Neural crest cell (in vitro differentiated cells): ENCODE measurements around the gene SCAMP5. TPM values are rescaled to one million over a fixed set of nuclear protein-coding genes. Genes with fewer than 3 reads are reported as not detected.

Source experiments
- DNase-seq: peaks from one replicate; pipeline ENCODE4 v3.0.0; 2021; ENCODE audit warnings: low read depth, mixed read lengths, low spot score
- H3K27ac Mint-ChIP-seq: one replicate; pipeline ENCODE4 v1.8.0; 2021; ENCODE audit warnings: mild to moderate bottlenecking, mixed read lengths; ENCODE audit not compliant: unreplicated experiment
- H3K27me3 Mint-ChIP-seq: 2 replicates; pipeline ENCODE4 v1.8.0; 2021; ENCODE audit warnings: low read depth, mild to moderate bottlenecking, mixed read lengths
- H3K36me3 Mint-ChIP-seq: 2 replicates; pipeline ENCODE4 v1.8.0; 2021; ENCODE audit warnings: low read depth, mild to moderate bottlenecking, mixed read lengths
- H3K4me1 Mint-ChIP-seq: 2 replicates; pipeline ENCODE4 v1.8.0; 2021; ENCODE audit warnings: mixed read lengths
- H3K4me3 Mint-ChIP-seq: one replicate; pipeline ENCODE4 v1.8.0; 2021; ENCODE audit warnings: mild to moderate bottlenecking, mixed read lengths
- H3K9me3 Mint-ChIP-seq: 2 replicates; pipeline ENCODE4 v1.8.0; 2021; ENCODE audit warnings: mixed read lengths
- total RNA-seq: library from RNA; stranded (reverse); gene quantifications from 2 replicates; pipeline ENCODE4 v1.2.1, GENCODE V29; 2021
- TF ChIP-seq, protein P1 (sequence below): fragments of 200-600 bp; sonication (generic); conservative IDR thresholded peaks from 2 replicates; pipeline ENCODE4 v1.5.0; 2021; ENCODE audit warnings: antibody characterized with exemption, mild to moderate bottlenecking

Gene SCAMP5
- total RNA-seq, 1 donor from 2014 or later, result 39.4 TPM

DNA sequence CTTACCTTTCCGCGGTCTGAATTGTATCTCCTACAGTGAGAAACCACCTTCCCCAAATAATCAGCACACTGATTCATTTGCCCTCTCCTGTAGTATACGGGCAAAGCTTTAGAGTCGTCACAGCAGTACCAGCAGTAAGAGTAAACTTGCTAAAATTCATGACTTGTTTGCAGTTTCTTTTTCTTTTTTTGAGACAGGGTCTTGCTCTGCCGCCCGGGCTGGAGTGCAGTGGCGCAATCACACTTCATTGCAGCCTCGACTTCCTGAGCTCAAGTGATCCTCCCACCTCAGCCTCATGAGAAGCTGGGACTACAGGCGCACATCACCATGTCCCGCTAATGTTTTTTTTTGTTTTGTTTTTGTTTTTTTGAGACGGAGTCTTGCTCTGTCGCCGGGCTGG is 11.9 kb downstream of the SCAMP5 start:
- no peaks in the 10 kb centered on the region for H3K36me3 Mint-ChIP-seq
- DNase-seq, result no peak
- no peak overlapping the region for H3K27ac Mint-ChIP-seq
- no peaks in the 10 kb centered on the region for H3K9me3 Mint-ChIP-seq
- no peak overlapping the region for H3K4me3 Mint-ChIP-seq
- H3K27me3 Mint-ChIP-seq, result no peaks in the 10 kb centered on the region
- no peaks in the 10 kb centered on the region for H3K4me1 Mint-ChIP-seq
- TF ChIP-seq, protein P1, sequence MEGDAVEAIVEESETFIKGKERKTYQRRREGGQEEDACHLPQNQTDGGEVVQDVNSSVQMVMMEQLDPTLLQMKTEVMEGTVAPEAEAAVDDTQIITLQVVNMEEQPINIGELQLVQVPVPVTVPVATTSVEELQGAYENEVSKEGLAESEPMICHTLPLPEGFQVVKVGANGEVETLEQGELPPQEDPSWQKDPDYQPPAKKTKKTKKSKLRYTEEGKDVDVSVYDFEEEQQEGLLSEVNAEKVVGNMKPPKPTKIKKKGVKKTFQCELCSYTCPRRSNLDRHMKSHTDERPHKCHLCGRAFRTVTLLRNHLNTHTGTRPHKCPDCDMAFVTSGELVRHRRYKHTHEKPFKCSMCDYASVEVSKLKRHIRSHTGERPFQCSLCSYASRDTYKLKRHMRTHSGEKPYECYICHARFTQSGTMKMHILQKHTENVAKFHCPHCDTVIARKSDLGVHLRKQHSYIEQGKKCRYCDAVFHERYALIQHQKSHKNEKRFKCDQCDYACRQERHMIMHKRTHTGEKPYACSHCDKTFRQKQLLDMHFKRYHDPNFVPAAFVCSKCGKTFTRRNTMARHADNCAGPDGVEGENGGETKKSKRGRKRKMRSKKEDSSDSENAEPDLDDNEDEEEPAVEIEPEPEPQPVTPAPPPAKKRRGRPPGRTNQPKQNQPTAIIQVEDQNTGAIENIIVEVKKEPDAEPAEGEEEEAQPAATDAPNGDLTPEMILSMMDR, result no peak

DNA sequence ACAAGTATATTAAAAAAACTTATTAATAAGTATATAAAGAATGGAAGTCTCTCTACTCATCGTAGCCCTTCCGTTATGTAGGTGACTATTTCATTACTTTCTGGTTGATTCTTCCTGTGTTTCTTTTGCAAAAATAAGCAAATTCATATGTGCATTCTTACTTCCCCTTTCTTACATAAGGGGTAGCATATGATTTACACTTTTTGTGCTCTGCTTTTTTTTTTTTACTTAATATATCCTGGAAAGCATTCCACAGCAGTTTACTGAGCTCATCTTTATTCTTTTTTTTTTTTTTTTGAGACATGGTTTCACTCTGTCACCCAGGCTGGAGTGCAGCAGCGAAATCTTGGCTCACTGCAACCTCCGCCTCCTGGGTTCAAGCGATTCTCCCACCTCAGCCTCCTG is 12.9 kb downstream of the SCAMP5 start:
- Mint-ChIP-seq H3K9me3 (no peaks in the 10 kb centered on the region), H3K27ac (no peak overlapping the region), H3K4me3 (no peak overlapping the region), H3K4me1 (no peaks in the 10 kb centered on the region), H3K27me3 (no peaks in the 10 kb centered on the region), H3K36me3 (no peaks in the 10 kb centered on the region)
- TF ChIP-seq, protein P1, result no peak
- no peak for DNase-seq

DNA sequence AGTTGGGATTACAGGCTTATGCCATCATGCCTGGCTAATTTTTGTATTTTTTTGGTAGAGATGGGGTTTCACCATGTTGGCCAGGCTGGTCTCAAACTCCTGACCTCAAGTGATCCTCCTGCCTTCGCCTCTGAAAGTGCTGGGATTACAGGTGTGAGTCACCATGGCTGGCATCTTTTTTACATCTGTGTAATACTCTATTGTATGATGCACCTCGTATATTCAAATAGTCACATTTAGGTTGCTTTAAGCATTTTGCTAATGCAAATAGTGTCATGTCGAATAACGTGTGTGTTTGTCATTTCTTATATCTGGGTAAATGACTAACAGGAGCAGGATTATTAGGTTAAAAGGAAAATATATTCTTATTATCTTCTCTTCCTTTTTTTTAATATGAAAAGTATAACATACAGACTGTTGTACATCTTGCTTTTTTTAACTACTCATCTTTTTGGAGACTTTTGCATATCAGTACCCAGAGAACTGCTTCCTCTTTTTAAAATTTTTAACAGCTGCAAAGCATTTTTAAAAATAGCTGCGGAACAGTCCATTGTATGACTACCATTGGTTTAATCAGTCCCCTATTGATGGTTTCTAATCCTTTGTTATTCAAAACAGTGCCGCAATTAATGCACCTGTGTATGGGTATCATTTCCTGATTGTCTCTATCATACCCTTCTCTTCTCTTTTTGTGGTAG is 13.4 kb downstream of the SCAMP5 start:
- Mint-ChIP-seq H3K27ac (no peak overlapping the region), H3K27me3 (no peaks in the 10 kb centered on the region), H3K36me3 (no peaks in the 10 kb centered on the region), H3K4me3 (no peak overlapping the region), H3K9me3 (no peaks in the 10 kb centered on the region), H3K4me1 (no peaks in the 10 kb centered on the region)
- TF ChIP-seq, protein P1, result no peak
- DNase-seq, result no peak

DNA sequence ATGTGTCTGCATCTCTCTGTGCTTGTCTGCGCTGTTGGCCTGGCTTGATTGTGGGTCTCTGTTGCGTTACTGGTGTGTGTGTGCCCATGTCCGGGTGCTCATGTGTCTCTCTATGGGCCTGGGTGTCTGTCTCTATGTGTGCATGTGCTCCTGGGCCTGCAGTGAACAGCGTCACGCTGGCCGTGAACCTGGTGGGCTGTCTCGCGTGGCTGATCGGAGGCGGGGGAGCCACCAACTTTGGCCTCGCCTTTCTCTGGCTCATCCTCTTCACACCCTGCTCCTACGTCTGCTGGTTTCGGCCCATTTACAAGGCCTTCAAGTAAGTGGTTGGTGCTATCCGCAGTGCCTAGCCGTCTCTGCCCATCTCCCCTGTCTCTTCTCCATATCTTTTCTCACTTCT is 21.1 kb downstream of the SCAMP5 start:
- H3K4me1 Mint-ChIP-seq, result no peaks in the 10 kb centered on the region
- no peak overlapping the region for H3K4me3 Mint-ChIP-seq
- H3K27ac Mint-ChIP-seq, result no peak overlapping the region
- H3K27me3 Mint-ChIP-seq, result no peaks in the 10 kb centered on the region
- H3K36me3 Mint-ChIP-seq, result no peaks in the 10 kb centered on the region
- no peaks in the 10 kb centered on the region for H3K9me3 Mint-ChIP-seq
- TF ChIP-seq, protein P1, result no peak
- no peak for DNase-seq

DNA sequence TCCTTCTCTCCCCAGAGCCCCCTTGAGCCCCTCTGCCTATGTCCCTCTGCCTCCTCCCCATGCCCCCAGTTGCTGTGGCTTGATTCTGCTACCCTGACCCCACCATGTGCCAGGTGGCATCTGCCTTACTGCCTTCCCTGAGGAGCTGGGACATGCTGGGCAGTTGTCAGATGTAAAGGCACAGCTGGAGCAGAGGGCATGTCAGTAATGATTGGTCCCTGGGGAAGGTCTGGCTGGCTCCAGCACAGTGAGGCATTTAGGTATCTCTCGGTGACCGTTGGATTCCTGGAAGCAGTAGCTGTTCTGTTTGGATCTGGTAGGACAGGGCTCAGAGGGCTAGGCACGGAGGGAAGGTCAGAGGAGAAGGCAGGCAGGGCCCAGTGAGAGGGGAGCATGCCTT is 24.6 kb downstream of the SCAMP5 start:
- Mint-ChIP-seq H3K27ac (no peak overlapping the region), H3K4me3 (no peak overlapping the region)

More for the DNA sequence above, 24.6 kb downstream of the SCAMP5 start:
- no peaks in the 10 kb centered on the region for H3K9me3 Mint-ChIP-seq
- H3K36me3 Mint-ChIP-seq, result no peaks in the 10 kb centered on the region
- no peak for DNase-seq
- TF ChIP-seq, protein P1, result no peak
- H3K27me3 Mint-ChIP-seq, result no peaks in the 10 kb centered on the region
- H3K4me1 Mint-ChIP-seq, result peaks cover 11% of the 10 kb centered on the region
